GM21717 (cell line): Measurements from ENCODE around the gene TUBB1.

Source experiments
- ATAC-seq: cut with Tn5 transposase; IDR thresholded peaks from one replicate; pipeline ENCODE4 v1.9.1; 2021; ENCODE audit warnings: mild to moderate bottlenecking, moderate library complexity; ENCODE audit not compliant: unreplicated experiment

Gene TUBB1

GRCh38 chr20:59074456-59074855, 55.2 kb downstream of the TUBB1 start:
- no peak for ATAC-seq

DNA sequence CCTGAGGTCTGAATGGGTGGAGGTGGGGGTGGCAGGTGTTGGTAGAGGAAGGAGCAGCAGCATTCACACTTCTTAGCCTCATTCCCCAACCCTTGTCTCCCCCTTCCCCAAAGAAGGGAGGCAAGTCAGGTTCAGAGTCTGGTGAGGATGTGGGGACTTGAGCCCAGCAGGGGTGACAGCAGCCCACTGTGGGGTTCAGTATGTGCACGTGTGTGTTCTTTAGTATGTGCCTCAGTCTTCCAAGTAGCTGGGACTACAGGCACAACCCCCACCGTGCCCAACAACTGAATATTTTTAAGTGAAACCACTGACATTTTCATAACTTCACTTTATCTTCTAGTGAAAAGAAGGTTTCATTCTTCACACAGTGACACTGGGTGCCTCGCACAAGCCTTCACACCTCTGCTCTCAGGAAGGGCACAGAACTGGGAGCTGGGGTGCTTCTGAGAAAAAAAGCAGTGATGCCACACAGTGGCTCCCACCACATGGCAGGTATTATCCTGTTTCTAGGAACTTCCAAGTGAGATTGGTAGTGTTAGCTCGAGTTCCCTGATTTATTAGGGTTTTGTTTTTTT, 56.8 kb downstream of the TUBB1 start:
- ATAC-seq = no peak
